ENCODE data around the gene ROR1.

Gene ROR1

DNA sequence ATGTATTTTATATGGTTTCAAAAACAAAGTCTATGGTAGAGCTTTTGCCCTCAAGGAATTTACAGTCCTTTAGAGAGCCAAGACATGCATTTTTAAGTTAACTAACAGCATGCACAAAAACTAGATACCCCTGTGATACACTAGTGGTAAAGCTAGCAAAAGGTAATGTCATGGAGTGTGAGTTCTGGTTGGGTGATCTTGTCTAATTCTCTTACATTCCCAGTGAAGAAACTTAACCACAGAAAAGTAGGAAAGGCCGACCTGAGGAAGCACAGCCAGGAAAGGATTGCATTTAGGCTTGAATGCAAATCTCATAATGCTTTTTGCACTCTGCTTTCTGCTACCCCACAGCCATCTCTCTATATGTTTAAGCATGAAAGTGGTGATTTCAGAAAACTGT is 202.2 kb downstream of the ROR1 start:
- DNase-seq (ENCODE audit: low spot score) = no peak

GRCh38 chr1:63977466-63977865 is 203.6 kb downstream of the ROR1 start:
- DNase-seq (ENCODE audit: low spot score) = no peak

- DNase-seq (ENCODE audit: low spot score) = no peak
Measured at GRCh38 chr1:63980740-63981407, 207.1 kb downstream of the ROR1 start.

GRCh38 chr1:63981408-63981773 is 207.6 kb downstream of the ROR1 start:
- no peak for DNase-seq (ENCODE audit: low spot score)

DNA sequence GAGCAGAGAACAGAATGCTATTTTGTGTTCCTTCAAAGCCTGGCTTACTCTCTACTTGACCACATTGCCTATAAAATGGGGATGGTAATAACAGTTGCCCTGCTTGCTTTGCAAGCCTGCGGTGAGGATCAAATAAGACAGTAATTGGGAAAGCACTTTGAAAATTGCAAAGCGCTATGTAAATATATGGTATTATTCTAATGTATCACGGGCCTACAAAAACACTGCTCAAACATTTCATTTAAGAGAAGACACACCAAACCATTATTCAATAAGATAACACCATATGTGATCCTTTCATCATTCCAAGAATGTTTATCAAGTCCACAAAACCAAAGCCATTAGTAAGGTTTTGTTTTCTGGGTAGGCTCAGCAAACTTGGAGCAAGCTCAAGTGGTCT is 208.4 kb downstream of the ROR1 start:
- DNase-seq (ENCODE audit: low spot score) = no peak

DNA sequence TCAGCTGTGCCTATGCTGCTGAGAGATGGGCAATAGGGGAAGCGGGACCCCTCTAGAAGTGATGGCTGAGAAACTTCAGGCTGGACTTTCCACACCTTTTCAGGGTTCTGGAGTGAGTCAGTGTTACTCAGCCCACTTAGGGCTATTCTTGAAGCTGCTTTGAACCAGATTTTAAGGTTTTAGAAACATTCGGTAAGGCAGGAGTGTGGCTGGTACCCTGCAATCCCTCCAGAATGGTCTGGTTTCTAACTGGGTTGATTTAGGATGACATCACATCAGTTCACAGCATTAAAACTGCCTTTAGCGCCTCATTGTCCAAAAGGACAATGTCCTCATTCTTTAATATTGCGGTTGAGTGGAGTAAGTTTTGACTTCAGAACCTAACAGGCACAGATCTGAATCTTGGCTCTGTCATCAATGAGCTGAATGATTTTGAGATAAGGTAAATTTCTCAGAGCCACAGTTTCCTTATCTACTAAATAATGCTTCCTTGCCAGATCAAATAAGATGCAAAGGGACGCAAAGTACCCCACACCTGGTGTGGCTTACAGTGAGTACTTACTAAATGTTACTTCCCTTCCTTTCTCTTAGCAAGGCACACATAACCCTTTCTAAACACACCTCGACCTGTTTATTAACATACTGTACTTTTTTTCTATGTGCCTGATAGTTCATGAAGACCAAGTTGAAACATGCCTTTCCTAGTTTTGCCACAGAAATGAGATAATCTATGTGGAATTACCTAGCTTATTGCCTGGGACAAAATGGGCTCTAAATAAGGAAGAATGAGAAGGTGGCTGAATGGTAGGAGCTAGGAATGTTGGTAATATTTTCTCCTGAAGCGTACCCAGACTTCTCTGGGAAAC is 209.8 kb downstream of the ROR1 start:
- DNase-seq (ENCODE audit: low spot score) = no peak

DNA sequence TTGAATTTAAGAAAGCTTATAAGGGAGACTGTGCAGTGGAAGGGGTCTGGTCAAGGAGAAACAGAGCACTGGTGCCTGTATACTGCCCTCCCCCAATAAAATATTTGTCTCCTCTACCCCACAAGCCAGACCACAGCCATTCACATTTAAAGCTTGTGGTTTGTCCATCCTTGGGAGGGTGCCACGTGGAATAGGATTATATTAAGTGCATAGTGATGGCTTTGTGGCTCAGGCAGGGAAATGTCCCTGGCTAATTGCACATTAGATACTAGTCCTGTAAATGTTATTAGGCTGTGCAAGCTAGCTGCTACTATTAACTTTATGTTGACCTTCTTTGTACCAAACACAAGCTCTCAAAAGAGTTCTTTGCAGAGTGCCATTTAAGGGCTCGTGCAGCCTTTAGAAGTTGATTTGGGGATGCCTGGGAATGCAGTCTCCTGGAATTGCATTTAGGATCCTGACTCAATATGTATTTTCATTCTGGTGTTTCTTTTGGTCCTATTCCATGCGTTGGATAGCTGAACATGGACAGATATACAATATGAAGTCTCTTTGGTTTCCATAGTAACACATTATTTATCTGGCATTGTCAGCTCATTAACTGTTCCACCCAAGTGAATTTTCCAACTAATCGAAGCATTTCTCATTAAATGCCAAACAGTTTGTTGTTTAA is 210.6 kb downstream of the ROR1 start:
- DNase-seq (ENCODE audit: low spot score) = no peak

GRCh38 chr1:63984930-63985290 is 211.1 kb downstream of the ROR1 start:
- no peak for DNase-seq (ENCODE audit: low spot score)

DNA sequence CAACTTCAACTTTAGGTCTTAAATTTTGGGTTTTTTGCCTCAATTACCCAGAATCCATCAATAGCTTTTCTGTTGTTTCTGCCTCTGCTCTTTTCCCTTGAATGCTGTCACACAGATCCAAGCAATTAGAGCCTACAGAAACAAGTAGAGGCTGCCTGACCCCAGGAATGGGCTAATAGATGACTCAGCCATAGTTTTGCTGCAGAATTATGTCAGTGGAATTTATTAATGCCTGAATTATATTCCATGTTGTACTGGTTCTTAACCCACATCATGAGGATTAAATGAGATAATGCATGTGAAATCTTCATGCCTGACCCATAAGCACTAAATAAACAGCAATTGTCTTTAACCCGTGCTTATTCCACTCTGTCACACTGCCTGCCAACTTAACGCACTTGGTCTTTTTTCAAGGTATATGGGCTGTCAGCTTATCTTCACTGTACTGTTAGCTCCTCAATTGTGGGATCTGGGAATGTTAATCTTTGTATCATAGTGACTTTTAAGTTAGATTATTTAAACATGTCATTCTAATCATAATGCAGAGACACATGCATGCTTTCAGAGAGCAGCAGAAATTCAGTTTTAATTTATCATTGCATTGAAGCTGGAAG is 213.3 kb downstream of the ROR1 start:
- DNase-seq (ENCODE audit: low spot score) = no peak

DNA sequence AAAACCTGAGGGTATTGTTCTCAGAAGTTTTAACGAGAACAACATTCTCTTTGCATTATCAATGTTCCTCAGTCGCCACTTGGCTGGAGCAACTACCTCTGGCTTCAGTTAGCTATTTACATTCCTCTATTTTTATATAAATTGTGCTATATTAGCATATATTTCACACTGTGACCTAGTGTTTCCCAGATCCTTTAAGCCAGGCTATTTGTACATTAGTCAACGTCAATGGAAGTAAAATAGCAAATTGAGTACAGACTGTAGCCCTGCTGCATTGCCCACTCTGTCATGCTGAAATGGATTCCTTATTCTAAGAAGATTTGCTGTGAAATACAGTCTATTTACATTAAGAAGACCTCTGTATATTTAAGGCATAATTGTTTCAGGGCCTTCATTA is 213.8 kb downstream of the ROR1 start:
- no peak for DNase-seq (ENCODE audit: low spot score)

GRCh38 chr1:63988941-63989340 is 215.1 kb downstream of the ROR1 start:
- DNase-seq (ENCODE audit: low spot score) = no peak

- no peak for DNase-seq (ENCODE audit: low spot score)
Measured at GRCh38 chr1:63991685-63992084, 217.9 kb downstream of the ROR1 start.

DNA sequence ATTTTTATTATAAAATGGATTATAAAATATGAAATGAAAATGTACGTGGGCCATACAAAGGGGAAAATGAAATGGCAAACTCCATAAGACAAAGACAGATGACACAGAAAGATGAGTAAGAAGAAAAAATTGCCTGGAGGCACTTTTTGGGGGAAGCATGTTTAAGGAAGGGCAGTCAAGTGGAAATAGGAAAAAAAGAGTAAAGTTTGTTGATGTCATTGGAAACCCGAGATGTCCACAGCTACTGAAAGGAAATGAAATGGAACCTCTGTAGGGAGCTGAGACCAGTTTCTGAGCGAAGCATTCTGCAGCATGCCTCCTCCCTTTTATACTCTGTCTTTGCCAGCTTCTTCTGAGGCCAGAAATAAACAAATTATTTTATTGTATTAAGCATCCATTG is 226.2 kb downstream of the ROR1 start:
- no peak for DNase-seq (ENCODE audit: low spot score)

- no peak for DNase-seq (ENCODE audit: low spot score)
Measured at GRCh38 chr1:64001038-64001437, 227.2 kb downstream of the ROR1 start.

GRCh38 chr1:64004451-64005025 is 230.7 kb downstream of the ROR1 start:
- no peak for DNase-seq (ENCODE audit: low spot score)

DNA sequence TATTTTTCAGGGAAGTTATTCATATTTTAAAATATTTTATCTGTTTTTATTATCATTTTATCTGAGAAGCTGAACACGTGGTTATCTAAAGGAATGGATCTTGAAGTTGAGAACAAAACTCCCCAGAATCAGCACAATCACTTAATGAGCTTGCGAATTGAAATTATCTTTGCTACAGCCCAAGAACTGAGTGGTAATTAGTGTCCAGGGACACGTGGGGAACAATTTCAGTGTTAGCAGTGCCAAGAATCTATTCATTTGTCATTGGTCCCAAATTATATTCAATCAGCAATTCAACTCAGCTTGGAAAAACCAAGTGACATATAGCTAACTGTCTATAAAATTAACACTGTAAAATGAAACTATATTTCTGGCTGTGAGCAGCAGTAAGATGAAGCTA is 232.0 kb downstream of the ROR1 start:
- no peak for DNase-seq (ENCODE audit: low spot score)

GRCh38 chr1:64006276-64007051 is 232.6 kb downstream of the ROR1 start:
- no peak for DNase-seq (ENCODE audit: low spot score)

DNA sequence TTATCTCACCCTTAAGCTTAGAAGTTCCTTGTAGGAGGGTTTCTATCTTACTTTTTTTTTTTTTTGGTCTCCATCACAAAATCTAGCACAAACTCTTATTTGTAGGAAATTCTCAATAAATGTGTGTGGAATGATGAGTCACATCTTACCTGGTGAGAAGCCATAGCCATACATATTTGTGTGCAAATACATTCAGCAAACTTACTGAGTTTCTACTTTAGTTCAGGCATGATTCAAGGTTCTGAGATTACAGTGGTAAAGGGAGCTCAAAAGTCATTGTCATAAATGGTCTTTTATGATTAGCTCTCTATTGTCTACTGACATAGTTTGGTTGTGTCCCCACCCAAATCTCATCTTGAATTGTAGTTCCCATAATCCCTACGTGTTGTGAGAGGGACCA is 236.5 kb downstream of the ROR1 start:
- DNase-seq (ENCODE audit: low spot score) = no peak

DNA sequence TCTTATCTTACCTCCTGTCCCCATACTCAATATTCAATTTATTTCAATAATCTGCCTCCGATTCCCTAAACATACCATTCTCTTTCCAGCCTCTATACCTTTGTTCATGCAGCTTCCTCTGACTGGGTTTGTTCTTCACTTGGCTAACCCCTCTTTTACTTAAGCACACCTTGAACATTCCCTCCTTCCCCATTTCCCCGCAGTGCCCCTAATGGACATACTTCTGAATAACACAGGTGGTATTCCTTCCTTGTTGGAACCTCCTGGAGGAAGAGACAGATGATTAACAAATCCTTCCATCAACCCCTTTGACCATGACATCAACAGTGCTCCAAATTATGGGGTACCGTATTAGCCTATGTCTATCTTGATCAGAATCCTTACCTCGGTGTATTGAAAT is 239.6 kb downstream of the ROR1 start:
- no peak for DNase-seq (ENCODE audit: low spot score)

DNA sequence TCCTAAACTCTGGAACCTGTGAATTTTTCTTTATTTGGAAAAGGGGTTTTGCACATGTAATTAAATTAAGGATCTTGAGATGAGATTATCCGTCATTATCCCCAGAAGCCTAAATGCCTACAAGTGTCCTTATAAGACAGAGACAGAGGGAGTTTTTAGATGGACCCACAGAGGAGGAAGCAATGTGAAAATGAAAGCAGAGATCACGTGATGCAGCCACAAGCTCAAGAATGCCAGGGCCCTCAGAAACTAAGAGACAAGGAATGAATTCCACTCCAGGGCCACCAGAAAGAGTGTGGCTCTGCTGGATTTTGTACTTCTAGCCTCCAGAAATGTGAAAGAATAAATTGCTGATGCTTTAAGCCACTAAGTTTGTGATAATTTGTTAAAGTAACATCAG is 246.0 kb downstream of the ROR1 start:
- DNase-seq (ENCODE audit: low spot score) = peak; percentile 2

- no peak for DNase-seq (ENCODE audit: low spot score)
Measured at GRCh38 chr1:64021066-64021465, 247.2 kb downstream of the ROR1 start.

- DNase-seq (ENCODE audit: low spot score) = no peak
Measured at GRCh38 chr1:64025051-64025450, 251.2 kb downstream of the ROR1 start.
